HG02884 (cell line): Measurements from ENCODE around the gene ACP1.
A peak's percentile ranks its signal among the peaks of the same experiment; 100 is the strongest.

Source experiments
- ATAC-seq: cut with Tn5 transposase; IDR thresholded peaks from one replicate; pipeline ENCODE4 v1.9.1; 2021; ENCODE audit warnings: mild to moderate bottlenecking, moderate library complexity; ENCODE audit not compliant: unreplicated experiment

Gene ACP1

DNA sequence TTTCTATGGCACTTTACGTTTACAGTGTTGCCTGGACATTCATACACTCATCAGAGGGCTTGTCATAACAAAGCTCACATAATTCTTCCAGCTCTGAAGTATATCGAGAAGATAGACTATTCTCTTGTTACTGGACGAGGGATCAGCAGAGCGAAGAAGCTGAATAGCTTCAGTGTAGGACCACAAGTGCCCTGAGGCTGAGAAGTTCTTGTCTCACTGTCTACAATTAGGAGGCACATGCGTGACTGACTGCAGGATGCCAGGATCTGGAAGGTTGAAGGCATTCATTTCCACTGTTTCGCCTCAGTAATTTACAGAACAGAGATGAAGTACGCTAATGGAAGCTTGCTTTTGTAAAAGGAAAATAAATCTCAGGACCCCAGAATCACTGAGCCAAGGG lies 10.5 kb upstream of the ACP1 start:
- no peak for ATAC-seq

DNA sequence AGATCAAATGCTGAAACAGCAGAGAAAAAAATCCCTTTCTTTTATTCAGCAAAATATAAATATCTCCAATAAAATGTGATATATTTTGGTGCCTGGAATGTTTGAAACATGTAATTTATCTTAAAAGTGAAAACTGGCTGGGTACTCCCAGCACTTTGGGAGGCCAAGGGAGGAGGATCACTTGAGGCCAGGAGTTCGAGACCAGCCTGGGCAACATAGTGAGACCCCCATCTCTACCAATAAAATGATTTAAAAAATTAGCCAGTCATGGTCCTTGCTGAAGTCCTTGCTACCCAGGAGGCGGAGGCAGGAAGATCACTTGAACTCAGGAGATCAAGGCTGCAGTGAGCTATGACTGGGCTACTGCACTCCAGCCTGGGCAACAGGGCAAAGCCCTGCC lies 9.6 kb upstream of the ACP1 start:
- ATAC-seq: no peak

DNA sequence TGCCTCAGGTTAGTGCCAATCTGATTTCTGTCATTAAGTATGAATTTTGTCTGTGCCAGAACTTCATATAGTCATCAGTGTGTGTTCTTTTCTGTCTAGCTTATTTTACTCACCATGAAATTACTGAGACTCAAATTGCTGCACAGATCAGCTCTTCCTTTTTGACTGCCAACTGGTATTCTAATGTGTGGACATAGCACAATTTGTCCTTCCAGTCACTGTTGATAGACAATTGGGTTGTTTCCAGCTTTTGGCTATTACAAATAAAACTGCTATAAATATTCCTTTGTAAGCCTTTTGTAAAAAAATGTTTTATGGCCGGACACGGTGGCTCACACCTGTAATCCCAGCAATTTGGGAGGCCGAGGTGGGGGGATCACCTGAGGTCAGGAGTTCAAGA lies 8.7 kb upstream of the ACP1 start:
- ATAC-seq: no peak

DNA sequence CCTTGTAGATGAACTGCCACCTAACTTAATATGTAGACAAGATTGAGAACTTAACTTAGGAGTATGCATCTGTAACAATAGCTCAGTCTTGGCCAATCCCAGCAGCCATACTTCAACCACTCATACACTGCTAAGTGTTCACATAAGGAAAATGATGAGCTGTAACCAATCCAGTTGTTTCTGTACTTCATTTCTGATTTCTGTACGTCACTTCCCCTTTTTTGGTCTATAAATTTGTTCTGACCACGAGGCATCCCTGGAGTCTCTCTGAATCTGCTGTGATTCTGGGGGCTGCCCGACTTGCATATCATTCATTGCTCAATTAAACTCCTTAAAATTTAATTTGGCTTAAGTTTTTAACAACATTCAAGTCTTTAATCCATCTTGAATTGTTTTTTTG lies 7.3 kb upstream of the ACP1 start:
- ATAC-seq: no peak

DNA sequence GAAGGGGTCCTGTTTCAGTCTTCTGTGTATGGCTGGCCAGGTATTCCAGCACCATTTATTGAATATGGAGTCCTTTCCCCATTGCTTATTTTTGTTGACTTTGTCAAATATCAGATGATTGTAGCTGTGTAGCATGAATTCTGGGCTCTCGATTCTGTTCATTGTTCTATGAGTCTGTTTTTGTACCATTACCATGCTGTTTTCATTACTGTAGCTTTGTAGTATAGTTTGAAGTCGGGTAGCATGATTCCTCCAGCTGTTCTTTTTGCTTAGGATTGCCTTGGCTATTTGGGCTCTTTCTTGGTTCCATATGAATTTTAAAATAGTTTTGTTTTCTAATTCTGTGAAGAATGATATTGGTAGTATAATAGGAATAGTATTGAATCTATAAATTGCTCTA lies 6.9 kb upstream of the ACP1 start:
- ATAC-seq: no peak

DNA sequence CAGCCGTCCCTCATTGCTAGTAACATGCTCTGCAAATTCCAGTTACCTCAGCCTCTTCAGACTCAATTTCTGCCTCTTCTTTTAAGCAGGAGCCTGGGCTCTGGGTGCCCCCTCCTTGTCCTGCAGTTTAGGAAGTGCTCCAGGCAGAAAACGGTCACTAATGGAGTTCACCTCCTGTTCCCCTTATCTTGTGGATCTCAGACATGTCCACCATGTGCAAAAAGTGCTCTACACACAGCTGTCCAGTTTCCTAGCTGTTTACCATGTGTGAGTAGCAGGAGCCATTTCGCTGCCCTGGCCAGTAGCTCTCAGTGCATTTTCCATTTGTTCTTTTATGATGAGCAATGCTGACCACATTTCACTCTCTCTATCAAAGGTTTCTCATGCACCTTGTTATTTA lies 5.8 kb upstream of the ACP1 start:
- no peak for ATAC-seq

- ATAC-seq: no peak
Observed at GRCh38 chr2:259789-260331, 4.9 kb upstream of the ACP1 start.

- ATAC-seq: no peak
Observed at GRCh38 chr2:260507-261161, 4.1 kb upstream of the ACP1 start.

- ATAC-seq: no peak
Observed at GRCh38 chr2:262117-262516, 2.6 kb upstream of the ACP1 start.

DNA sequence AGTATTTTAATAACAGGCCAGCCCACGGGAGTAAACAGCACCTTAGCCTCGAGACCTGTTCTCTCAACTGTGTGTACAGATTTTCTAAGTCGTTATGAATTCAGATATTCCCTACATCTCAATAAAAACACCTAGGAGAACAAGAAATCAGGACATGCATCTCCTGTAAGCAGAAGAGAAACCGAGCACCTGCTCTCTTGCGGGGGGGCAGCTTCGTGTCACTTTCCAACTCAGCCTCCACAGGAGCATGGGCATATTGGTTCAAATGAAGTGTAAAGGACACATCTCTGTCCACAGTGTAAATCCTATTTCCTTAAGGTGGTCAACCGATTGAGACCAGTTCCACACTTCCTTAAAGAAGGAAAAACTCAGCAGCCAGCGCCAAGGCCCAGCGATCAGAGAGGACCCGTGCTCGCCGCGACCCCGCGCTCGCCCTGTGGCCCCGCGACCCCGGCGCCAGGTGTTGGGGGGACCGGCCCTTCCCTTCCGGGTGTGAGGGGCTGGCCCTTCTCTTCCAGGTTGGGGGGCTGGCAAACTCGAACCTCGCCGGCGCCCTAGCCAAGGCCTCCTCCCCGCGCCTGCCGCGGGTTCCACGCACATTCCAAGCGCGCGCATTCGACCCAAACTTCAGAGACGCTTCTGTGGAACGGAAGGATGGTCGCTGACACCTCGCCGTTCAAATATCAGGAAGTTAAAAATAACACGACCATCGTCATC lies 1.6 kb upstream of the ACP1 start:
- ATAC-seq: no peak

DNA sequence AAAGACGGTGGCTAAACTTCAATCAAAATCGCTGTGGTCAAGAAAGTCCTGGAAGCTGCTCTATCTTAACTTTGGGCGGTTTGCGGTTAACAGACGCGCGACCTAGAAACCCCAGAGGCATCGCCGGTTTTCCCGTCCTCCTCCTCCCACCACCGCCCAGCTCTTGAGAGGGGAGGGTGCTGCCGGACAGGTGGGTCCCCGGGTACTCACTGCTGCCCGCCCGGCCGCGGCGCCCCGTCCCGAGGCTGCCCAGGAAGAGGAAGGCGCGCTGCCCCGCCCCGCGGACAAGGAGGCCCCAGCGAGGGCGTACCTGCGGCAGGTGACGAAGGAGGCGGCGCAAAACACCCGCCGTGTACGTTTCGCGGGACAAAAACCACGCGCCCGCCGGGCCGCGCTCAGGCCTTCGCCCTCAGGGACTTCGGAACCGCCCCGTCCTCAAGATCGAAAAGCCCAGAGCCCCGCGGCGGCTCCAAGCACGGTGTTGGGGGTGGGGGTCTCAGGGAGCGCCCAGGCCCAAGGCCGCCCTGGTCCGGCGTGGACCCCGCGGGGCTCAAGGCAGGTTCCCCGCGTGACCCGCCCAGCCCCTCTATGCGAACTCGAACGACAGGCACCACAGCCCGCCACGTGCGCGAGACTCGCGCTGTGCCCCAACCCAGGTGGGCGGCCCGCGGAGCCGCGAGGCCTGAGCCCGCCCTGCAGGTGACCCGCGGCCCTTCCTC lies 814 bp upstream of the ACP1 start, which contains the start of gene SH3YL1:
TSS of gene SH3YL1 (minus strand) at position 259 of the 719 bp plus-strand sequence. CDS start at position 211, 48 bp downstream.
- ATAC-seq: peak; percentile 20

DNA sequence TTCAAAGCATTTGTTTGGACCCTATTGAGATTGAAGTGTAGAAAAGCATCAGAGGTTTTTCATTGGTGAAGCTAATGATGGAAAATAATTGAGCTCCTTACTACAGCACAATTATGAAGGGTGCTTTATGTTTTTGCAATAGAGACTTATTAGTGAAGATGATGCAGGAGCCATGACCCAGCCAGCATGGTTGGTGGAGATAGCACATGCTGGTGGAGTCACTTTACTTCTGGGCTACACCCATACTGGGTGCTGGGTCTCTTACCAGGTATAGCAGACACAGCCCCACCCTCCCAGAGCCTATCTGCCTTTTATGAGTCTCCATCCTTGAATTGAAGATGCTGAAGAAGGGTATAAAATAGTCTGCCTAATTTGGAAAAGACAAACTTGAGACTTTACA lies 3.6 kb downstream of the ACP1 start:
- ATAC-seq: no peak

GRCh38 chr2:269356-270030 lies 4.7 kb downstream of the ACP1 start:
- ATAC-seq: no peak

- ATAC-seq: no peak
Observed at GRCh38 chr2:270861-271260, 6.1 kb downstream of the ACP1 start.

- no peak for ATAC-seq
Observed at GRCh38 chr2:271917-272316, 7.2 kb downstream of the ACP1 start.

GRCh38 chr2:273333-273732 lies 8.6 kb downstream of the ACP1 start:
- no peak for ATAC-seq

GRCh38 chr2:274503-274902 lies 9.8 kb downstream of the ACP1 start:
- ATAC-seq: no peak

DNA sequence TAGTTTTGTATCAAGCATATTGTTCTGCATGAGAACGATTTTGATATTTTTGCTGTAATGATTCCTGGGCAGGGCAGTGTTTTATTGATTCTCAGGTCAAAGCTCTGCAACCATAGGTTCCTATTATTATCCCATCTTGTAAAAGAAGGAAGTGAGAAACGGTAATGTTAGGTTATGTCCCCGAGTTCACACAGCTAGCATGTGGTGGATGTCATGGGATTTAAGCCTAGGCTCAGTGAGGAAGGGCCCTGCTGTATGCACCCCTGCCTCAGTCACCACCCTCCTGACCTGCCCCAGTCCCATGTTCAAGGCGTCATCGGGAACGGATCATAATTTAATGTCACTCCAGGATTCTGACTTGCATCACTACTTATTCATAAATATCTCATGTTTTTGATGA lies 10.7 kb downstream of the ACP1 start:
- ATAC-seq: peak; percentile 96

DNA sequence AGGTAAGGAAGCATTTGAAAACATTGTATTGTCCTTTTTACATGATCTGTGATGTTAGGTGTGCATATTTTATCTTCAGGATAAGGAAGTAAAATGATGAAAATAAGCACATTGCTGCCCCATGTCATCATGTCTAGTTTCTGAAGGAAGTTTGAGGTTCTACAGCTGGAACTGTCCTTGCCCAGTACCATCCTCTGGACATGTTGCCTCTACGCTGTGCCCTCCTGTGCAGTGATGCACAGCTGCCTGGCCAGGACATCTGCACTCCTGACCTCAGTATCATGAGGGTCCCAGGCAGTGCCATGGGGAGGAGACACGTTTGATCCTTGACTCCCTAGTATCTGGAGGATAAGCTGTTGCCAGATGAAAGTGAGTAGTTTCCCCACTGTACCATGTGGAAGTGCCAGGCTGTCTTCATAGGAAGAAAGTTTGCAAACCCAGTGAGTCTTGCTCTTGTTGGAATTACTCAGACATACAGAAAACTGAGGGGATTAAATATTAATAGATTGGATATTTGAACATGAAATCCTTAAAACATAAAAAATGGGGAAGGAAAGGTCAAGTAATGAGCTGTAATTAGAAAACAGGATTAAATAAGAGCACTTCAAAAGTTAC lies 13.7 kb downstream of the ACP1 start:
- no peak for ATAC-seq

GRCh38 chr2:278927-279320 lies 14.2 kb downstream of the ACP1 start:
- ATAC-seq: no peak

DNA sequence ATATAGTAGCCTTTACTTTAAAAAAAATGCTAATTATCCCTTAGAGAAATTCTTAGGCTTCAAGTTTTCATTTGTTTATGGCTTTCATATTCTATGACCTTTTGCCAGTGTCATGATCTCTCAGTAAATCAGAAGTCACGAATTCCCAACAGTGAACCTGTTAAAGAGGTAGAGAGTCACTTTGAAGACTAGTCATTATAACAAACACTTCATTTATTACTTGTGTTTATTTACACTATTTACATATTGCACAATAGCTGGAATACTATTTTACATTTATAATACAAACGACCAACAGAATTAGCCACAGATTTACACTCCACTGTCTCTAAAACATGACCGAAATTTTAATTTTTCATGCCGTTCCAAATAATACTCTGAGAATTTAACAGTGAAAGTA lies 14.6 kb downstream of the ACP1 start:
- ATAC-seq: no peak
